ENCODE data around the gene EPC1. TPM values are rescaled to one million over a fixed set of nuclear protein-coding genes. Genes with fewer than 3 reads are reported as not detected.

EPC1 gene
- total and polyA plus RNA-seq, 2 of the 8 experiments (the other 6 are each of a cell fraction or from before 2014, with no cell fraction given) = 23.7 to 42.3 TPM

GRCh38 chr10:32332299-32332750 is 14.6 kb downstream of the EPC1 start:
- H3K23ac ChIP-seq (ENCODE audit: insufficient read length) = no peak overlapping the region
- no peak overlapping the region for H3K4ac ChIP-seq (replicated peaks; ENCODE audit: insufficient read length, low read depth, low read length)
- peaks cover 16 to 19% of the 10 kb centered on the region in 2 experiments for H4K20me1 ChIP-seq (replicated peaks in 1 of 2; ENCODE audit: control insufficient read depth in 1 of 2, insufficient read depth in 2 of 2, low read length in 2 of 2)
- H3K79me2 ChIP-seq (ENCODE audit: control insufficient read depth in 1 of 2, insufficient read depth in 2 of 2, low read length in 2 of 2) = peaks cover 20 to 99% of the 10 kb centered on the region in 2 experiments
- no peak overlapping the region for H2AFZ ChIP-seq (ENCODE audit: low read length)
- no peak overlapping the region for H3K27ac ChIP-seq (ENCODE audit: low read depth, low read length)
- no peak overlapping the region for H4K5ac ChIP-seq (ENCODE audit: insufficient read length, low read depth, low read length)
- H2BK15ac ChIP-seq (ENCODE audit: low read length) = no peak overlapping the region
- FAIRE-seq (no peak), DNase-seq (ENCODE audit: low read depth in 1 of 2, low spot score in 2 of 2) (no peak)
- no peaks in the 10 kb centered on the region for H3K9me3 ChIP-seq (ENCODE audit: insufficient read depth in 2 of 2, low read depth in 1 of 2, low read length in 1 of 2)
- H3K14ac ChIP-seq (ENCODE audit: insufficient read length) = no peak overlapping the region
- 85% methylated on average over 3 of the region's 3 CpGs; no CpG with 5 or more reads in 1 of the 2 experiments for WGBS, 2 experiments (ENCODE audit: extremely low coverage in 1 of 2, insufficient coverage in 1 of 2, insufficient read length in 1 of 2, insufficient replicate concordance in 2 of 2, low coverage in 1 of 2, low lambda C conversion rate in 2 of 2, missing lambda C conversion rate in 1 of 2)
- CTCF ChIA-PET (ENCODE audit: partially characterized antibody) = no interaction called here
- no peaks in the 10 kb centered on the region for H3K27me3 ChIP-seq (replicated peaks in 1 of 4; ENCODE audit: control insufficient read depth in 3 of 4, extremely low read depth in 1 of 4, insufficient read depth in 3 of 4, low read length in 3 of 4)
- no peaks in the 10 kb centered on the region for H3K23me2 ChIP-seq (ENCODE audit: low read depth, low read length)
- H3K18ac ChIP-seq (ENCODE audit: extremely low read depth, low read length) = no peak overlapping the region
- H3K4me3 ChIP-seq (ENCODE audit: extremely low read depth in 1 of 4, insufficient read depth in 2 of 4, low read depth in 3 of 4, low read length in 4 of 4) = no peak overlapping the region
- no peak overlapping the region; the same call in 1 of the 2 replicates for H2BK12ac ChIP-seq (ENCODE audit: low read depth, low read length)
- H3K36me3 ChIP-seq (ENCODE audit: control insufficient read depth in 2 of 4, insufficient read depth in 4 of 4, low read length in 3 of 4) = no peaks in the 10 kb centered on the region
- TF ChIP-seq ATF3 (IDR thresholded peaks at IDR 0.05; ENCODE audit: insufficient read depth, low read depth, low read length) (no peak), HDAC6 (IDR thresholded peaks at IDR 0.05; ENCODE audit: low read depth, low read length) (no peak), CHD1 (IDR thresholded peaks at IDR 0.05; ENCODE audit: low read depth, low read length) (no peak), NANOG (IDR thresholded peaks at IDR 0.05; ENCODE audit: insufficient read depth, low read depth, low read length, poor library complexity, severe bottlenecking) (no peak), SP1 (IDR thresholded peaks at IDR 0.05; ENCODE audit: low read depth, low read length) (no peak), MAFK (IDR thresholded peaks at IDR 0.05; ENCODE audit: low read depth, low read length) (no peak), NRF1 (IDR thresholded peaks at IDR 0.05; ENCODE audit: low read depth, low read length) (no peak), TCF12 (IDR thresholded peaks at IDR 0.05; ENCODE audit: low read depth, low read length) (no peak), CBX8 (IDR thresholded peaks at IDR 0.05; ENCODE audit: borderline replicate concordance, low read depth, low read length) (no peak), TAF7 (optimal IDR thresholded peaks at IDR 0.05; ENCODE audit: borderline replicate concordance, low read depth, low read length) (no peak)
- no peak overlapping the region for H3K9ac ChIP-seq (replicated peaks in 1 of 4; ENCODE audit: extremely low read depth in 1 of 4, low read depth in 3 of 4, low read length in 3 of 4)
- no peak overlapping the region for H3K4me2 ChIP-seq (ENCODE audit: insufficient read depth in 1 of 2, low read depth in 2 of 2, low read length in 2 of 2)
- no peak overlapping the region for H4K8ac ChIP-seq (ENCODE audit: extremely low read depth, insufficient read depth, low read length)
- POLR2A ChIA-PET (ENCODE audit: partially characterized antibody) = interaction anchor here (1.0 to 2.5 kb wide), 5 partner anchors 10 to 67 kb away, joined by 3 to 10 read pairs (median 5); partner anchors contain the start of gene EPC1
- H2BK5ac ChIP-seq (ENCODE audit: low read depth, low read length) = no peak overlapping the region
- no peak overlapping the region for H4K91ac ChIP-seq (replicated peaks; ENCODE audit: insufficient read length, low read length)
- peaks cover 4% of the 10 kb centered on the region; the same call in 1 of the 2 replicates for H3K79me1 ChIP-seq (ENCODE audit: low read depth, low read length)
- no peak overlapping the region for H3K56ac ChIP-seq (replicated peaks; ENCODE audit: insufficient read length, low read depth, low read length)
- H3K4me1 ChIP-seq (replicated peaks in 1 of 4; ENCODE audit: control insufficient read depth in 3 of 4, insufficient read depth in 4 of 4, low read length in 3 of 4) = peaks cover 0 to 16% (median 13%) of the 10 kb centered on the region in 4 experiments; a peak in 5 of 7 replicates
- 0 out of 2 replicates have a peak overlapping the region, but pooled peaks have one; percentile 7 for H2AK5ac ChIP-seq (ENCODE audit: low read depth, low read length)
- H2BK120ac ChIP-seq (replicated peaks; ENCODE audit: low read depth, low read length) = no peak overlapping the region
- H2BK20ac ChIP-seq (ENCODE audit: low read length) = no peak overlapping the region

Measured in H1 (cell line).